ENCODE data around the gene TOR2A.

Gene TOR2A

DNA sequence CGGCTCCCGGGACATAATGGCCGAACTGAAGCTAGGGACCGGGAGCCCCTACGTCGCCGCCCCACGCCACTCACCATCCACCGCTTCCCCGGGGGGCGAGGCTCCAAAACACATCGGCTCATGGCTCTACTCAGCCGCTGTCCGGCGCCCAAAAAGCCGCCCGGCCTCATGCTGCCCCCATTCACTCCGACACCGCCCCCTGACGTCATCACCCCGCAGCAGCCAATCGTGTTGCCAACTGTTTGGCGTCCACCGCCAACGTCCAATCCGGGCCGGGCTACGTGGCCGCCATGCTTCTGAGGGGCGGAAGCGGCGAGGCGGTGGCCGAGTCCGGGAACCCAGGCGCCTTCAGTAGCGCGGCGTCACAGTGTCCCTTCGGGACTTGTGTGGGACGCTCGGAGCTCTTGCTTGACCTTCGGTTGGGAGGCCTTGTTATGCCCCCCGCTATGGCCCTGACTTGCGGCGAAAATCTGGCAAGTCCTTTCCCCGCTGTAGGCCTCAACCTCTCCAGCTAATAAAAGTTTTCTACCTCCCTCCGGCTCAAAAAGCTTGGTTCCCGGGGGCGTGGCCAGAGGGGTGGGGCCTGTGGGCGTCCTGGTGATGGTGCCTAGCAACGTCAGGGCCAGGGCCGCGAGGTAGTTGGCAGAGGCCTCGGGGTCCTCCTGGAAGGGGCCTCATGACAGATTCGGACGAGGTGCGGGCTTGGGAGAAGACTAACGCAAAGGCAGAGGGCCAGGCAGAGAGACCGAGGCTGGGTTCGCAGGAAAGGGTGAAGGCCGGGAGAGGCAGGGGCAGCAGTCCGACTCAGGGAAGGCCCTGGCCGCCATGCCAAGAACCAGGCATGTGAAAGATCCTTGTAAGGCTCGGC is 19.4 kb downstream of the TOR2A start, which contains the start of the genes PTRH1 and TTC16:
PTRH1 (minus strand) TSS at position 194 of the 868 bp plus-strand sequence; CDS start at position 170, 24 bp downstream.
TTC16 (plus strand) TSS at position 610 of the 868 bp plus-strand sequence; CDS start at position 677, 67 bp downstream.
- DNase-seq, result peak; percentile 96

- DNase-seq, result no peak
Measured at GRCh38 chr9:127714951-127715469, 20.1 kb downstream of the TOR2A start.

- DNase-seq, result no peak
Measured at GRCh38 chr9:127714020-127714750, 20.9 kb downstream of the TOR2A start.

GRCh38 chr9:127712867-127713266 is 22.2 kb downstream of the TOR2A start:
- DNase-seq, result no peak

DNA sequence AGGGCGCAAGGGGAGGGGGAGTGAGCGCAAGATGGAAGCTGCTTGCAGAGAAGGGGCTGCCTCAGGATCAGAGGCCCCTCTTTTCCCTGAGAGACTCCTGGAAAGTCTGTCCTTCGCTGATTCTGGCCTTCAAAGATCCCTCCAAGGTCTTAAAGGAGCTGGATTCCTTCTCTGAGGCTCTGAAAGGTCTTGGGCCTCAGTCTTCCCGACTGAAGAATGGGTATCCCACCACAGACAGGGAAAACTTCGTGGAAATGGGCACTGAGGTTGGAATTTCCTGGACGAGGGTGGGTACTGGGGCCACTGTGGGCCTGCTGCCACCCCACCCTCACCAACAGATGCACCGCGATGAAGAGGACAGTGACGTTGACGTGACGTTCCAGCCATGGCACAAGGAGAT is 22.7 kb downstream of the TOR2A start:
- no peak for DNase-seq

- DNase-seq, result no peak
Measured at GRCh38 chr9:127711831-127712274, 23.2 kb downstream of the TOR2A start.

DNA sequence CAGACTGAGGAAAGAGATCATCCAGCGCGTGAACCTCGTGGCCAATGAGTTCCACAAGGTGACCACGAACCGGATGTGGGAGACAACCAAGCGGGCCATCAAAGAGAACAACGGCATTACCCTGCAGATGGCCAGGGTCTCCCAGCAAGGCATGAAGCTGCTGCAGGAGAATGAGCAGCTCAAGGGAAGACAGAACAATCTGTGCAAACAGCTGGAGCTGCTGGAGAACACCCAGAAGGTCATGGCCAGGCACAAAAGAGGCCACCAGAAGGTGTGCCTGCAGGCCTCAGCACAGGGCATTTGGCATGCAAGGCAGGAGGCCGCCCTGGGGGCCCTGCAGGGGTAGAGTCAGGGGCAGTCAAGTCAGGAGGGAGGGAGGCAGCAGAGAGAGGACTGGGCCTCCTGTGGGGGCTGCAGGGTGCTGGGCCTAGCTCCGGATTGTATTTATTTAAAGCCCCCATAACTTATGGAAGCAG is 23.8 kb downstream of the TOR2A start:
- no peak for DNase-seq

GRCh38 chr9:127710204-127710783 is 24.8 kb downstream of the TOR2A start:
- DNase-seq, result no peak

GRCh38 chr9:127708952-127709587 is 26.0 kb downstream of the TOR2A start:
- DNase-seq, result no peak

GRCh38 chr9:127707766-127708165 is 27.3 kb downstream of the TOR2A start:
- peak; percentile 73 for DNase-seq

DNA sequence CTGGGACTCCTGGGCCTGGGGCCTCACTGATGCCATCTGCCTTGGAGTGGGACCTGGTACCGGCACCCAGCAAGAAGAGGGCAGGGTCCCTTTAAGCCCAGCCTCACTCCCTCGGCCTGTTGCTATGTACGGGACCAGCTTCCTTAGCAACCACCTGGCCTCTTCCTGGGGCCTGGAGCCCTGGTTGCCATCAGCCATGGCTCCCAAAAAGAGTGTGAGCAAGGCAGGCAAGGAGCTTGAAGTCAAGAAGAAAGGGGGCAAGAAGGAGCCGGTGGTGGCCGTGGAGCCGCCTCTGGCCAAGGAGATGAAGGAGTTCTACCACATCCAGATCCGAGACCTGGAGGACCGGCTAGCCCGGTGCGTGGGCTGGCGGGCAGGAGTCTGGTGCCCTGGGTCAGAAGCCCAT is 28.3 kb downstream of the TOR2A start, which contains the start of gene CFAP157:
CFAP157 (plus strand) TSS at position 153 of the 406 bp plus-strand sequence; CDS start at position 197, 44 bp downstream.
- DNase-seq, result no peak

DNA sequence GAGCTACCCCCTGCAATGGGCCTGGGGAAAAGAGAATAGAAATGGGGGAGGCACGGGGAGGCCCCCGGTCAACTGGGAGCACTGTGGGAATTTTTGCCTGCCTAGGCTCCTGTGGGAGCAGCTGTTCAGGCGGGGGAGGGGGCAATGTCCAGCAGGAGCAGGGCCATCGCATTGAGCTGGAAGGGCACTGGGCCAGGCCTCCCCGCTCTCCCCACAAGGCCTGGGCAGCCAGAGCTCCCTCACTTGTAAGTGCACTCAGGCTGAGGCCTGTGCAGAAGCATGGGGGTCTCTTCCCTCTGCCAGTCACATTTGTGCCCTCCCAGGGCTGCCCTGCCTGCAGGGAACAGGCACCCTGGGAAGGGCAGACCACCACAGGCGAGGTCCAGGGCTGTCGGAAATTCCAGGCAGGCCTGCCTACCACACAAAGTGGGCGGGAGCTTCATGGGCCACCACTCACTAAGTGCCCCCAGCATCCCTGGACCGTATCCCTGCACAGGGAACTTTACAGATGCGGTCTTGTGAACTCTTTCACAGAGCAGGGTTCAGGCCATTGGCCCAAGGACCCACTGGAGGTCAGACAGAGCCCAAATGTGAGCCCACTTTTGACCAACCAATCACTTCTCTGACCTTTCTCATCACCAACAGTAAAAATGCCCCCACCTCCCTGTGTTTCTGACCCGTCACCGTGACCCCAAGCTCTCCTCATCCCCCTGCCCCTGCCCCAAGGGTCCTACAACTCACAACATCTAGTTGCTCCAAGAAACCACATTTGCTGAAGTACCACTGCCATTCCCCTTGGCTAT is 29.3 kb downstream of the TOR2A start:
- DNase-seq, result no peak

DNA sequence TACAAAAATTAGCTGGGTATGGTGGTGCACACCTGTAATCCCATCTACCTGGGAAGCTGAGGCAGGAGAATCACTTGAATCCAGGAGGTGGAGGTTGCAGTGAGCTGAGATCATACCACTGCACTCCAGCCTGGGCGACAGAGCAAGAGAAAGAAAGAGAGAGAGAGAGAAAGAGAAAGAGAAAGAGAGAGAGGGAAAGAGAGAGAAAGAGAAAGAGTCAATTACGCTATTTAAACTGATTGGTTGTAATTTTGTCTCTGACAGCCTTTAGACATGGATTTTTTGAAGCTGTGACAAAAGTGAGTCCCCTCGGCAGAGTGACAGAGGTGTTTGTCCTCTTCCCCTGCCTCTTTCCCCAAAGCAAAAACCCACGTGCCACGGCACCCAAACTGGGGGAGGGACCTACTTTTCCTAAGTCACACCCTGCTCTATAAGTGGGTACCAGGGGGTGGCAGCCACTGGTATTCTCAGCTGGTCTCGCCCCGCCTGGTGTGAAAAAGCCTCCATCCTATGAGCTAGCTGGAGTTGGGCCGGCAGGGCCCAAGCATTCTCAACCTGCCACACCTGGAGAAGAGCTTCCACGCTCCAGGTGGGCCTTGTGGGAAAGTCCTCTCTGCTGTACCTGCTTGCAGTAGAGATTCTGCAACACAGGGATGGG is 31.7 kb downstream of the TOR2A start:
- DNase-seq, result no peak

GRCh38 chr9:127700594-127701255 is 34.4 kb downstream of the TOR2A start:
- DNase-seq, result no peak

DNA sequence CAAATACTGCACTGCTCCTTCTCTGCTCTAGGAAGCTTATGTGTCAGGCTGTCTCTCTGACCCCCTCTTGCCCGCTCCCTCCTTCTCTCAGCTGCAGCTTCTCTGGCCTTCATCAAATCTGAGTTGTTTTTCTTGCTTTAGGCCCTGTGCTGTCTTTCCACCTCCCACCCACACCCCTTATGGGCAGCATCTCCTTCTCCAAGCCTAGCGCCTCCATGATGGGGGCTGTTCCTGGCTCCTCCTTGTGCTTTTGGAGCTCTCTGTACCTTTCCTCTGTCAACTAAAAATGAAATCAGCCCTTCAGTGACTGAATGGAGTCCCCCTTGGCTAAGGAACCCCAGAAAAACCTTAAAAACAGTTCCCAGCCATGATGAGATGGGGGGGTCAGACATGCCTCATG is 35.0 kb downstream of the TOR2A start:
- no peak for DNase-seq

DNA sequence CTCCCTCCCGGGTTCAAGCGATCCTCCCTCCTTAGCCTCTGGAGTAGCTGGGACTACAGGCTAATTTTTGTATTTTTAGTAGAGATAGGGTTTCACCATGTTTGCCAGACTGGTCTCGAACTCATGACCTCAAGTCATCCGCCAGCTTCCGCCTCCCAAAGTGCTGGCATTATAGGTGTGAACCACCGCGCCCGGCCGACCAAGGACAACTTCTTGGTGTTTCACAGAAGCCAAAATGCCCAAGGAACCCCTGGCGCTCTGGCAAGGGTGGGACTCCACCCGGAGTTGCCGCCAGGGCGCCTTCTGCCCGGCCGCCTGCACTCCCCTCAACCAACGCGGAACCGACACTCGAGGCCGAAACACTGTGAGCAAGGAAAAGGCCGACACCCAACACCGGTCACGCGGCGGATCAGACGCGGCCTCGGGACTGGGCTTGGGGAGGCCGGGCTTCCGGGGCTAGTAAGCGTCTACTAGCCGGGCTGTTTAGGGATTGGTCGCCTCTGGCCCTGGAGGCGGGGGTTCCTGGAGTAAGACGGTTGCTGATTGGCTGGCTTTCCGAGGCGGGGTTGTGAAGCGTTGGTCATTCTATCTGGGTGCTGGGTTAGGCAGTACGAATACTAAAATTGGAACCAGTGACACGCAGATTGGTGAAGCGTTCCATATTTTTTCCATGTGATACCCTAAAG is 36.0 kb downstream of the TOR2A start:
- DNase-seq, result peak; percentile 92

DNA sequence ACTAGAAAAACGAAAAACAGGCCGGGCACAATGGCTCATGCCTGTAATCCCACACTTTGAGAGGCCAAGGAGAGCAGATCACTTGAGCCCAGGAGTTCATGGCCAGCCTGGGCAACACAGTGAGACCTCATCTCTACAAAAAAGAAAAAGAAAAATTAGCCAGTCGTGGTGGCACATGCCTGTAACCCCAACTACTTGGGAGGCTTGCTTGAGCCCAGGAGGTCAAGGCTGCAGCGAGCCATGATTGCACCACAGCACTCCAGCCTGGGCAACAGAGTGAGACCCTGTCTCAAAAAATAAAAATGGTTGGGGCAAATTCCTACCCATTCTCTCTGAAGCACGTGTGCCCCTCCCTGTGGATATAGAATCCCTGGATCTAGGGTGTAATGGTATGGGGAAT is 36.7 kb downstream of the TOR2A start:
- no peak for DNase-seq

DNA sequence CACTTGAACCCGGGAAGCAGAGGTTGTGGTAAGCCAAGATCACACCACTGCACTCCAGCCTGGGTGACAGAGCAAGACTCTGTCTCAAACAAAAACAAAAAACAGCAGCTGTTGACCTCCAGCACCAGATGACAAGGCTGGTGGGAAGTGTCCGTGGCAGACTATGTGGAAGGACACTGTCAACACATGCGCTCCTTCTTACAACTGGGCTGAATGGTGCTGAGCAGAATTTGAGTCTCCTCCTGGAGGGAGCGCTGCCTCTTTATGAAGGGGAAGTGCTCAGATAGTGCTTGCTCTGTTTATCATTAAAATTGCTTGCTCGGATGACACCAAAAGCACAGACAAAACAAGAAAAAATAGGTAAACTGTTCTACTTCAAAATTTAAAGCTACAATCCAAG is 37.5 kb downstream of the TOR2A start:
- no peak for DNase-seq

- DNase-seq, result no peak
Measured at GRCh38 chr9:127694890-127695720, 40.0 kb downstream of the TOR2A start.

All from CD4-positive, alpha-beta T cell treated with Interleukin-10 for 1 hour (primary cell).